HCT116 (cell line): ENCODE data around the gene FA2H. TPM values are rescaled to one million over a fixed set of nuclear protein-coding genes. Genes with fewer than 3 reads are reported as not detected.
A peak's percentile ranks its signal among the peaks of the same experiment; 100 is the strongest.

ENCODE experiments used
- ATAC-seq: fragments of 200-7000 bp; cut with Tn5 transposase; 2 replicates; pipeline ENCODE4 v1.9.1; 2020; ENCODE audit warnings: mild to moderate bottlenecking, moderate library complexity
- BruUV-seq: library from RNA; stranded (reverse); fragments of 400-500 nt; replicated peaks from 2 replicates; lab custom pipeline; 2021; lab: Mats Ljungman, UMichigan
- CTCF ChIA-PET: fragments of 300-600 bp; sonication (Branson Sonifier 250); formaldehyde crosslinking; loops from one replicate; lab custom pipeline; 2021; ENCODE audit warnings: antibody characterized with exemption; lab: Charles Lee
- POLR2A ChIA-PET: fragments of 300-600, 350-600 bp; sonication (Branson Sonifier 250); formaldehyde crosslinking; loops from one replicate; lab custom pipeline; 2021; ENCODE audit warnings: antibody characterized with exemption; lab: Charles Lee
- RAD21 ChIA-PET, 2 experiments: fragments of 300-600 bp; sonication (Branson Sonifier 250); formaldehyde crosslinking; loops; one replicate each; lab custom pipeline; 2023; ENCODE audit warnings: low total read pairs in 2 of 2; ENCODE audit not compliant: uncharacterized antibody in 2 of 2, unreplicated experiment in 2 of 2, low non-redundant PET in 1 of 2; lab: Charles Lee
- DNase-seq: peaks from one replicate; pipeline ENCODE4 v3.0.0-alpha.2; 2010; ENCODE audit warnings: low read depth, low spot score
- H2AFZ ChIP-seq: fragments of 200-600 bp; shearing (Covaris generic), sonication (generic); 2 replicates; pipeline ENCODE4 v1.6.1; 2017; ENCODE audit warnings: low read depth, mixed run types, mixed read lengths, antibody characterized with exemption, low read length; ENCODE audit not compliant: poor library complexity, severe bottlenecking
- H3K27ac ChIP-seq: 2 replicates; pipeline ENCODE4 v1.5.1; 2012; ENCODE audit warnings: low read depth, low read length
- H3K27me3 ChIP-seq: fragments of 200-600 bp; sonication (generic); 2 replicates; pipeline ENCODE4 v1.6.1; 2016; ENCODE audit warnings: mixed run types, low read length, mixed read lengths; ENCODE audit not compliant: insufficient read depth
- H3K36me3 ChIP-seq, 2 experiments: fragments of 200-500 bp in 1 of 2; fragments of 200-600 bp in 1 of 2; sonication (Bioruptor generic) in 1 of 2; sonication (generic) in 1 of 2; 2 replicates each; pipeline versions ENCODE4 v1.5.1 to v1.6.1; 2014 to 2016; ENCODE audit warnings: low read length in 2 of 2, inconsistent platforms in 1 of 2, mixed read lengths in 1 of 2, mixed run types in 1 of 2; ENCODE audit not compliant: insufficient read depth in 2 of 2, control insufficient read depth in 1 of 2
- H3K4me1 ChIP-seq, 2 experiments: fragments of 200-600 bp in 1 of 2; sonication (generic) in 1 of 2; 2 replicates each; pipeline versions ENCODE4 v1.5.1 to v1.6.1; 2012 to 2017; ENCODE audit warnings: low read length in 2 of 2, inconsistent platforms in 1 of 2, mild to moderate bottlenecking in 1 of 2, mixed read lengths in 1 of 2, mixed run types in 1 of 2, moderate library complexity in 1 of 2; ENCODE audit not compliant: insufficient read depth in 2 of 2, control insufficient read depth in 1 of 2
- H3K4me2 ChIP-seq: fragments of 200-600 bp; sonication (generic); 2 replicates; pipeline ENCODE4 v1.6.1; 2017; ENCODE audit warnings: mixed run types, low read length, mixed read lengths
- H3K4me3 ChIP-seq, 2 experiments: fragments of 200-600 bp in 1 of 2; sonication (generic) in 1 of 2; replicated peaks in 1 of 2; 2 replicates each; pipeline ENCODE4 v1.5.1; 2011 to 2016; ENCODE audit warnings: low read length in 2 of 2, control low read depth in 1 of 2, low read depth in 1 of 2, mild to moderate bottlenecking in 1 of 2, mixed read lengths in 1 of 2, mixed run types in 1 of 2
- H3K79me2 ChIP-seq: fragments of 200-600 bp; sonication (generic); 2 replicates; pipeline ENCODE4 v1.6.1; 2017; ENCODE audit warnings: mild to moderate bottlenecking, mixed run types, low read length, moderate library complexity, mixed read lengths; ENCODE audit not compliant: insufficient read depth
- H3K9ac ChIP-seq: fragments of 200-600 bp; sonication (generic); 2 replicates; pipeline ENCODE4 v1.6.1; 2016; ENCODE audit warnings: low read length, mixed read lengths
- H3K9me2 ChIP-seq: fragments of 200-600 bp; sonication (generic), shearing (Covaris generic); 2 replicates; pipeline ENCODE4 v1.6.1; 2017; ENCODE audit warnings: mixed run types, mild to moderate bottlenecking, moderate library complexity; ENCODE audit not compliant: insufficient read depth
- H3K9me3 ChIP-seq, 2 experiments: fragments of 200-500 bp in 1 of 2; fragments of 200-600 bp in 1 of 2; sonication (Bioruptor generic) in 1 of 2; sonication (generic) in 1 of 2; 2 replicates each; pipeline ENCODE4 v1.6.1; 2014 to 2017; ENCODE audit warnings: low read length in 2 of 2, mixed read lengths in 2 of 2, inconsistent platforms in 1 of 2, low read depth in 1 of 2, mild to moderate bottlenecking in 1 of 2, mixed run types in 1 of 2, moderate library complexity in 1 of 2; ENCODE audit not compliant: control insufficient read depth in 1 of 2, insufficient read depth in 1 of 2
- H4K20me1 ChIP-seq: fragments of 200-600 bp; sonication (generic), shearing (Covaris generic); 2 replicates; pipeline ENCODE4 v1.6.1; 2017; ENCODE audit warnings: mixed run types, mild to moderate bottlenecking, moderate library complexity; ENCODE audit not compliant: insufficient read depth
- CBX3 ChIP-seq: IDR thresholded peaks from 2 replicates; pipeline ENCODE4 v1.6.1; 2012; ENCODE audit warnings: low read depth
- ELF1 ChIP-seq: IDR thresholded peaks from 2 replicates; pipeline ENCODE4 v1.6.1; 2012; ENCODE audit warnings: low read depth, borderline replicate concordance
- EZH2phosphoT487 ChIP-seq: fragments of 200-600 bp; IDR thresholded peaks from 2 replicates; pipeline ENCODE4 v1.6.1; 2018; ENCODE audit warnings: antibody characterized with exemption, borderline replicate concordance
- JUND ChIP-seq: IDR thresholded peaks from 2 replicates; pipeline ENCODE4 v1.6.1; 2012
- MAX ChIP-seq: IDR thresholded peaks from 2 replicates; pipeline ENCODE4 v1.6.1; 2012
- POLR2A ChIP-seq: IDR thresholded peaks from 2 replicates; pipeline ENCODE4 v1.7.0; 2011; ENCODE audit warnings: borderline replicate concordance; ENCODE audit not compliant: insufficient read depth, insufficient read length; ENCODE audit errors: extremely low read depth
- POLR2AphosphoS5 ChIP-seq: IDR thresholded peaks from 2 replicates; pipeline ENCODE4 v1.6.1; 2011; ENCODE audit warnings: mild to moderate bottlenecking, low read depth, low read length, moderate library complexity
- SP1 ChIP-seq: IDR thresholded peaks from 2 replicates; pipeline ENCODE4 v1.6.1; 2012; ENCODE audit warnings: low read depth
- SRF ChIP-seq: IDR thresholded peaks from 2 replicates; pipeline ENCODE4 v1.6.1; 2012; ENCODE audit warnings: low read depth
- YY1 ChIP-seq: IDR thresholded peaks from 2 replicates; pipeline ENCODE4 v1.6.1; 2011; ENCODE audit warnings: low read length, low read depth, moderate library complexity, mild to moderate bottlenecking; ENCODE audit not compliant: insufficient replicate concordance; ENCODE audit errors: extremely low read depth
- ZBTB33 ChIP-seq: IDR thresholded peaks from 2 replicates; pipeline ENCODE4 v1.6.1; 2011; ENCODE audit warnings: mild to moderate bottlenecking, low read length, moderate library complexity; ENCODE audit not compliant: insufficient replicate concordance; ENCODE audit errors: extremely low read depth
- ZNF274 ChIP-seq: fragments of 200-500 bp; sonication (Bioruptor generic); IDR thresholded peaks from 2 replicates; pipeline ENCODE4 v1.6.1; 2014; ENCODE audit warnings: mild to moderate bottlenecking, low read depth, low read length, inconsistent platforms
- intact Hi-C: fragments of 100-400 bp; cut with micrococcal nuclease; formaldehyde crosslinking; loops from 2 replicates; pipeline ENCODE4 v1.10.0; 2022
- total RNA-seq: library from RNA; stranded (reverse); gene quantifications from one replicate; pipeline ENCODE4 v1.2.1, GENCODE V29; 2021; ENCODE audit not compliant: unreplicated experiment

Gene FA2H
- total RNA-seq, 1 experiment from 2014 or later: 11.1 TPM

GRCh38 chr16:74695450-74696422 lies 78.9 kb downstream of the FA2H start:
- Histone ChIP-seq H3K27me3 (no peaks in the 10 kb centered on the region), H3K27ac (no peak overlapping the region)
- RAD21 ChIA-PET: interaction anchor here in 1 of 2 experiments (0.5 kb wide), 1 partner anchor 172 kb away, joined by 4 read pairs; no protein-coding TSS in a partner anchor

More at GRCh38 chr16:74695450-74696422, 78.9 kb downstream of the FA2H start:
- ATAC-seq (peak; percentile 90), DNase-seq (peak; percentile 88)
- no peaks in the 10 kb centered on the region; the same call in 1 of the 2 replicates for H3K79me2 ChIP-seq
- peak overlapping the region; percentile 13 for H2AFZ ChIP-seq
- BruUV-seq: TSS peak; percentile 98
- no peaks in the 10 kb centered on the region for H4K20me1 ChIP-seq
- H3K4me2 ChIP-seq: peak overlapping the region; percentile 78
- TF ChIP-seq MAX: peak; percentile 65
- TF ChIP-seq ELF1: no peak
- no peak for TF ChIP-seq ZNF274
- no peak for TF ChIP-seq CBX3
- no peak for TF ChIP-seq SRF
- TF ChIP-seq EZH2phosphoT487: no peak
- TF ChIP-seq JUND: no peak
- TF ChIP-seq ZBTB33: no peak
- peak; percentile 93 for TF ChIP-seq SP1
- peak; percentile 43 for TF ChIP-seq POLR2A
- peak; percentile 52 for TF ChIP-seq YY1
- peak; percentile 86 for TF ChIP-seq POLR2AphosphoS5
- ChIA-PET POLR2A (interaction anchor here (1.4 kb wide), 1 partner anchor 29 kb away, joined by 5 read pairs; the partner anchor contains the start of gene RFWD3), CTCF (interaction anchor here (1.5 kb wide), 1 partner anchor 167 kb away, joined by 4 read pairs; no protein-coding TSS in a partner anchor)
- no peaks in the 10 kb centered on the region for H3K9me3 ChIP-seq
- peaks cover 0 to 12% of the 10 kb centered on the region in 2 experiments; a peak in 1 of 4 replicates for H3K36me3 ChIP-seq
- H3K9ac ChIP-seq: peak overlapping the region; percentile 27
- peaks cover 0 to 14% of the 10 kb centered on the region in 2 experiments; a peak in 2 of 4 replicates for H3K4me1 ChIP-seq
- intact Hi-C loops: no loop called here
- H3K9me2 ChIP-seq: no peaks in the 10 kb centered on the region
- H3K4me3 ChIP-seq: peak overlapping the region; percentile 36 to 53
